GM21737 (cell line): ENCODE data around the gene CWC27.

Experiments
- ATAC-seq: cut with Tn5 transposase; IDR thresholded peaks from one replicate; pipeline ENCODE4 v1.9.1; 2021; ENCODE audit warnings: mild to moderate bottlenecking, moderate library complexity; ENCODE audit not compliant: unreplicated experiment

The CWC27 gene

GRCh38 chr5:64768358-64769312, at the start of gene CWC27, which contains the start of gene SREK1IP1:
Gene CWC27 (plus strand): TSS chr5:64768930. CDS start chr5:64769147, 217 bp downstream.
Gene SREK1IP1 (minus strand): TSS chr5:64768691. CDS start chr5:64768517, 174 bp downstream.
- peak; percentile 98 for ATAC-seq

DNA sequence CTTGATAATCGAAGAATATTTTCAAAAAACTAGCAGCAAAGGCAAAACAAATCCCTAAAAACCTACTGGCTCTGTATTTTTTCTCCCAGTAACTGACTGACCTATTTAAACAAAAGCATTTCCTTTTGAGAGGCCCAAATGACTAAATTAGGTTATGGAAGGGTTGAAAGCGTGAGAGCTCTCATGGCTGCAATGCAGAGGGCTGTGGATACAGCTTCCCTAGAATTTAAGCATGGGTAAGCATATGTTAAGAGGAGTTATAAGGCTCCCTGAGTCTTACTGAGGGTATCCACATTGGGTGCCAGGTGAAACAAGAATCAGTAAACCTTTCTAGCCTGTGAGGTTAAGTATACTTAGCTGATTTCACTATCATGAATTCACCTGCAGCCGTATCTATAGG, 46.1 kb upstream of the CWC27 start:
- ATAC-seq, result no peak

DNA sequence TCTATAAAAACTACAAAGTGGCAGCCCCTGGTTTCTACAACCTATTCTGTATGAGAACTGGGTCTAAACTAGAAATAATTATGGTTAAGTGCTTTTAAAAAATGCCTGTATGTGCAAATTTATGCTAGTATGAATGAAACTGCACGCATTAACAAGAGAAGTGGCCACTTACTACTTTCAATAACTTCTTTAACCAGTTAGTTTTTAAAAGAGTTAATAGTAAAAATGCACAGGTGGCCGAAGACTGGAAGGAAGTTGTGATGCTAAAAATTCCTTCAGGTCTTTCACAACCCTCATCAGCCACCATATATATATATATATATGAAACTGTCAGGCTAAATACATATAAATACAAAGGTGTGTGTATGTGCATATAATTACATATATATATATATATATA, 41.6 kb upstream of the CWC27 start:
- ATAC-seq, result no peak

- no peak for ATAC-seq
These were observed 26.3 kb upstream of the CWC27 start for GRCh38 chr5:64742411-64742810.

GRCh38 chr5:64742821-64743220, 25.9 kb upstream of the CWC27 start:
- no peak for ATAC-seq

DNA sequence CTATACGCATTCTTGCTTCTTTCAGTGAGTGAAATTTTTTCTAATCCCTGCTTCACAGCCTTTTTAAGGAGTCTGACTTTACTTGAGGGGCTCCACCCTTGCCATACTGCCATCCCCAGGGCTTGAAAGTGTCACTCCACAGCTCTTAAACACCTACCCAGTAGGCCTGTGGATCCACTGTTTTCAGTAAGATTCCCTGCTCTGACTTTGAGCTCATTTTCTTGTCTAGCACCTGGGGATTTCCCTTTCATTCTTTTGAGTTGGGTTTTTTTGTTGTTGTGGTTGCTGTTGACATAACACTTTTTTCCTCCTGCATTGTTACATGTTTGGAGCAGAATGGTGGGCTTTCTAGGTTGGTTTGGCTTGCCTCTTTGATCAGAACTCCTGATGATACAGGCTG, 23.8 kb upstream of the CWC27 start:
- no peak for ATAC-seq

- ATAC-seq, result no peak
These were observed 22.3 kb upstream of the CWC27 start for GRCh38 chr5:64746446-64746845.

DNA sequence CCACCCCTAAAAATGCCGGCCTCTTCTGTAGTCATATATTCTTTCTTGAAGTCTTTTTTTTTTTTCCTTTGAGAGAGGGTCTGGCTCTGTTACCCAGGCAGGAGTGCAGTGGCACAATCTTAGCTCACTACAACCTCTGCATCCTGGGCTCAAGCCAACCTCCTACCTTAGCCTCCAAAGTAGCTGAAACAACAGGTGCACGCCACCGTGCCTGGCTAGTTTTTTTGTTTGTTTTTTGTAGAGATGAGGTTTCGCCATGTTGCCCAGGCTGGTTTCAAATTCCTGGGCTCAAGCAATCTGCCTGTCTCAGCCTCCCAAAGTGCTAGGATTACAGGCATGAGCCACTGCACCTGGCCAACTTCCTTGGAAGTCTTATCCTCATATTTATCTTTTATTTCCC, 19.3 kb upstream of the CWC27 start:
- no peak for ATAC-seq

DNA sequence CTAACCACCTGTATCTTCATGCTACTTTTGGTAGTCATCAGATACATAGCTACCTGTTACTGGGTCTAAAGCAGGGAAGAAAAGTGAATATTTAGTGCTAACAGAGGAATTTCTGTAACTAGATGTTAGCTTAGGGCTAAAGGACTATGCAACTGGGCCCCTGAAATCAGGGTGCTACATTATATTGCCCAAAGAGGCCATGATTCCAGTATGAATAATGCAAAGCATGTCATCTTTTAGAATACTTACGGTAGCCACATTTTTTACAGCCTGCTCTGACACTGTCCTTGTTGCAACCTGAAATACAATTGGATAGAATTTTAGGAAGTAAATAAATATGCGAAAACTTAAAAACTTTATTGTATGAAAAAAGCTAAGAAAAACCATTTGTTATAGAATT, 14.7 kb upstream of the CWC27 start:
- no peak for ATAC-seq

DNA sequence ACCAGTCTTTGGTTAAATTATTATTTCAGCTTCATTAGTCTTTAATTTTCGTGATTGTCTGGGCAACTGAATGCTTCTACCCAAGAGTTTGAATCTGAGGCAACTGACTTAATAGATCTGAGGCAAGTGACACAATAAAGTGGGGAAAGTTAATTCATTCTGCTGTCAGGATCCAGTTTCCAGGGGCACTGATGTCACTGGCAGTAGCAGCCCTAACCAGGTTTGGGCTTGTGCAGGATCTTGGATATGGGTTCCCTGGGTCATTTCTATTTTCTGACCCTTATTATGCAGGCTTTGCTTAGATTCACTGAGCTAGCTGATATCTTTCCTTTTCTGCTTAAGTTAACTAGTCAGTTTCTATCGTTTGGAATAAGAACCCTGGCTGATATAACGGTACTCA, 9.8 kb upstream of the CWC27 start:
- ATAC-seq, result no peak

- ATAC-seq, result no peak
These were observed 8.6 kb upstream of the CWC27 start for GRCh38 chr5:64759960-64760660.

- no peak for ATAC-seq
These were observed 4.7 kb upstream of the CWC27 start for GRCh38 chr5:64763948-64764503.

DNA sequence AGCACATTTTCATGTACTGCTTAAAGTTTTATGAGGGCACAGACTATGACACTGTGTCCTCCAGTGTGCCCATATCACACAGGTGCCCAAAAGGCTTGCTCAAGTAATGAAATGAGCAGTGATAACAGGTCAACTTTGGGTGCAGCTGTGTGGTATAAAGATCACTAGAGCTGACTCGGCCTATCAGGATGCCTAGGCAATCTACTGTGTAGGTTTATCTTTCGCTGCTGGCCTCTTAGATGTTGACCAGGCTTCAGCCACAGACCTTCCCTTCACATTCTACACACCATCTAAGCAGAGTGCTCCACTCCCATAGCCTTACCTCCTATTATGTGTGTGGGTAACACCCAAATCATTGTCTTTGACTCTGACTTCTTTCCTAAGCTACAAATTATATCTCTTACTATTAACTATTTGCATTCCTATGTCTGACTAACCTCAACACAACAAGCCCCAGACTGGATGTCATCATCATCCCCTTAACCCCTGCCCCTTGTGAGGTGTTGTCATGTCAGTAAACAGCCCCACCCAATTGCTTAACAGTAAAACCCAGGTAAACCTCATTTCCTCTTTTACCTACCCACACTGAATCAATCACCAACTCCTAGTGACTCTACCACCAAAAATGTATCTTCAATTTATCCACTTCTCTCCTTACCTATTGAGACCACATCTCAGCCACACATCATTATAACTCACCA, 2.8 kb upstream of the CWC27 start:
- ATAC-seq, result no peak

DNA sequence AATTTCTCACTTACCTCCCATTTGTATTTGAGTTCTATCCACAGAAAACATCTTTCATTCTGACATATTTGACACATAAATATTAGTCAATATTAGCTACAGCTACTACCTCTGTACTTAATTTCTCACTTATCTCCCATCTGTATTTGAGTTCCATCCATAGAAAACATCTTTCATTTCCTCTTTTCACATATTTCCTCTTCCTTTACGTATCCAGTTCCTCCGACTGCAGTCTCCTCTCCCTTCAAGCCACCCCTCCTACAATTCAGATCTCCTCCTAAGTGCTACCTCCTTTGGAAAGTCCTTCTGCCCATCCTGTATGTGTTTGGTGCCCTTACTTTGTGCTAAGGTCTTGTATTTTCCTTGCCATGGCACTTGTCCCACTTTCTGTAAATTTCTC, 1.8 kb upstream of the CWC27 start:
- ATAC-seq, result no peak

- peak; percentile 8 for ATAC-seq
These were observed 772 bp upstream of the CWC27 start for GRCh38 chr5:64767959-64768357.

DNA sequence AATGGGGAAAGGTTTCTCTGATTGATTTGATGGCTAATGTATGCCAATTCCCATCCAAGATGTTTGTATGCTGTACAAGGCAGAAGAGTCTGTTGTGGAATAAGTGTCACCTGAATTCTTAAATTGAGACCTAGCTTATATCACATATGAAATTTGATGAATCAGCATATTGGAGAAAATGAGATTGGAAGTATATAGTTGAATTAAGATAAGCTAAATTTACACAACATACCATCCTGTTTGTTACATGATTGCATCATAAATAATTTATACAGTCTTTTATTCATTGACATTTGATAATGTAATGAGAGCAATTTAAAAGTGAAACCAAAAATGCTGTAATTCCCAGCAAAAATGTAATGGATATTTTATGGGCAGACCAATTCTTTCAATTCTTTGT, 1.1 kb downstream of the CWC27 start:
- no peak for ATAC-seq

GRCh38 chr5:64771736-64772135, 3.0 kb downstream of the CWC27 start:
- no peak for ATAC-seq

- no peak for ATAC-seq
These were observed 4.8 kb downstream of the CWC27 start for GRCh38 chr5:64773533-64773932.

DNA sequence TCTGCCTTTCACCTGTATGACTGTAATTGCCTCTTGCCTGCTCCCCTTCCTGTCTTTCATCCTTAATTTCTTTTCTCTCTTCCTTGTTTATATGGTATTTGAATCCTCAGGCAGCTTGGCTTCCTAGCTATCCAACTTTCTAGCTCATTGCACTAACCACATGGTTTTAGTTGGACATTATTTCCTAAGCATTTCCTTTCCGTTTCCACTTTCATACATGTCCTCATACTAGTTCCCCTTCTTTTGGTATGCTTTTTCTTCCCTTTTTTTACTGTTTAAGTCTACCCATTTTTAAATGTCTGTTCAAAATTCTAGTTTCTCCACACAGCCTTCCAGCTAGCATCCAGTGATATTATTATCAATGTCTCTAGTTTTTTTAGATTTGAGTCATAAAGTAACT, 6.6 kb downstream of the CWC27 start:
- ATAC-seq, result no peak

DNA sequence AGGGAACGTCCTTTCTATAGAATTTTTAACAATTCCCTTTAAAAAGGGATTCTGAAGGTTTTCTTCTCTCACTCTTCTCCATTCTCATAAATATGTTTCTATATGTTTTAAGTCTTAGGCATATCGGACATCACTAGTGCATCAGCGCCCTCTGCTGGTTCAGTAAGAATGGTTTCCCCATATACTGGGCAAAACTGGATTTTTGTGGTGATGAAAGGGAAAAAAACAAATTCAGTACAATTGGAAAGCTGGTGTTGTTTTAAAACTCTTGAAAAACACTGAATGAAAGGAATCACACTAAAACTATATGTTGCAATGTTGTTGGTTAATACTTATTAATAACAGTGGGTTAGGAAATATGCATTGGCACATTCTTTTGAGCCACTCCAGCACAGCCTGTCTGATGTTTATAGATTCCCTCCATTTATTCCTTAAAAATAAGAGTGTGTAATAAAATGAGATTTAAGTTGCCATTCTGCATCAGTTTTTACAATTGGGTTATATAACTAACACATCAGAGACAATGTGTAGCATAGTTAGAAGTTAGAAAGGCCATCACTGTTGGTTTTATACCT, 15.8 kb downstream of the CWC27 start:
- ATAC-seq, result peak; percentile 74

DNA sequence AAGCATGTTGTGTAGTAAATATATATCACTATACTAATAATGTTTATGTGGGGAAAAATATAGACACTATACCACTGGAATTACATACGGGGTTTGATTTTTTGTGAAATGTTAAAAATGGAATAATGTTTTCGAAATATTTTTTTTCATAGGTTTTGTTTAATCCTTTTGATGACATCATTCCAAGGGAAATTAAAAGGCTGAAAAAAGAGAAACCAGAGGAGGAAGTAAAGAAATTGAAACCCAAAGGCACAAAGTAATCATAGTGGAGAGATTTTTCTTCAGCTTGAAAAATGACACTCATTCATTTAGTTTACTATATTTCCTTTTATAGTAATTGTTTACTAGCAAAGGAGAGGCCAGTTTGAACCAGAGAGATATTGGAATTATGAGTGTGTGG, 17.6 kb downstream of the CWC27 start:
- no peak for ATAC-seq
